ENCODE data around the gene PLEK. TPM values are rescaled to one million over a fixed set of nuclear protein-coding genes. Genes with fewer than 3 reads are reported as not detected.
"Not testable (repeated sequence)": the region's sequence is repeated elsewhere in the genome, so short reads cannot be mapped to it uniquely, and the experiment has no call there.

Gene PLEK
- total RNA-seq, 1 donor: under 0.01 TPM

GRCh38 chr2:68340226-68341061, 24.6 kb upstream of the PLEK start:
- H3K4me3 ChIP-seq (ENCODE audit: low read depth, low read length): no peak overlapping the region
- no peak for DNase-seq (ENCODE audit: low read depth)
- TF ChIP-seq CTCF (IDR thresholded peaks at IDR 0.05; ENCODE audit: insufficient read depth, low read length): no peak

GRCh38 chr2:68341062-68341329, 24.1 kb upstream of the PLEK start:
- no peak for DNase-seq (ENCODE audit: low read depth)
- no peak overlapping the region for H3K4me3 ChIP-seq (ENCODE audit: low read depth, low read length)
- TF ChIP-seq CTCF (IDR thresholded peaks at IDR 0.05; ENCODE audit: insufficient read depth, low read length): no peak

- no peak for TF ChIP-seq CTCF (IDR thresholded peaks at IDR 0.05; ENCODE audit: insufficient read depth, low read length)
- no peak overlapping the region for H3K4me3 ChIP-seq (ENCODE audit: low read depth, low read length)
- DNase-seq (ENCODE audit: low read depth): no peak
These were observed 23.5 kb upstream of the PLEK start for GRCh38 chr2:68341583-68341982.

- DNase-seq (ENCODE audit: low read depth): no peak
- TF ChIP-seq CTCF (IDR thresholded peaks at IDR 0.05; ENCODE audit: insufficient read depth, low read length): no peak
- no peak overlapping the region for H3K4me3 ChIP-seq (ENCODE audit: low read depth, low read length)
These were observed 22.6 kb upstream of the PLEK start for GRCh38 chr2:68342470-68342869.

GRCh38 chr2:68344031-68344430, 21.1 kb upstream of the PLEK start:
- no peak for DNase-seq (ENCODE audit: low read depth)
- no peak for TF ChIP-seq CTCF (IDR thresholded peaks at IDR 0.05; ENCODE audit: insufficient read depth, low read length)
- no peak overlapping the region for H3K4me3 ChIP-seq (ENCODE audit: low read depth, low read length)

GRCh38 chr2:68345129-68345875, 19.8 kb upstream of the PLEK start:
- no peak for TF ChIP-seq CTCF (IDR thresholded peaks at IDR 0.05; ENCODE audit: insufficient read depth, low read length)
- no peak for DNase-seq (ENCODE audit: low read depth)

GRCh38 chr2:68349091-68349490, 16.0 kb upstream of the PLEK start:
- not testable (repeated sequence) for H3K4me3 ChIP-seq (ENCODE audit: low read depth, low read length); DNase-seq (ENCODE audit: low read depth)

More at GRCh38 chr2:68345129-68345875, 19.8 kb upstream of the PLEK start:
- no peak overlapping the region for H3K4me3 ChIP-seq (ENCODE audit: low read depth, low read length)

All from fibroblast of the aortic adventitia (primary cell).